ENCODE measurements around the gene GPC3. TPM values are rescaled to one million over a fixed set of nuclear protein-coding genes. Genes with fewer than 3 reads are reported as not detected.

The GPC3 gene
- total RNA-seq, 2 experiments from 2014 or later, result 0.25 to 0.59 TPM

DNA sequence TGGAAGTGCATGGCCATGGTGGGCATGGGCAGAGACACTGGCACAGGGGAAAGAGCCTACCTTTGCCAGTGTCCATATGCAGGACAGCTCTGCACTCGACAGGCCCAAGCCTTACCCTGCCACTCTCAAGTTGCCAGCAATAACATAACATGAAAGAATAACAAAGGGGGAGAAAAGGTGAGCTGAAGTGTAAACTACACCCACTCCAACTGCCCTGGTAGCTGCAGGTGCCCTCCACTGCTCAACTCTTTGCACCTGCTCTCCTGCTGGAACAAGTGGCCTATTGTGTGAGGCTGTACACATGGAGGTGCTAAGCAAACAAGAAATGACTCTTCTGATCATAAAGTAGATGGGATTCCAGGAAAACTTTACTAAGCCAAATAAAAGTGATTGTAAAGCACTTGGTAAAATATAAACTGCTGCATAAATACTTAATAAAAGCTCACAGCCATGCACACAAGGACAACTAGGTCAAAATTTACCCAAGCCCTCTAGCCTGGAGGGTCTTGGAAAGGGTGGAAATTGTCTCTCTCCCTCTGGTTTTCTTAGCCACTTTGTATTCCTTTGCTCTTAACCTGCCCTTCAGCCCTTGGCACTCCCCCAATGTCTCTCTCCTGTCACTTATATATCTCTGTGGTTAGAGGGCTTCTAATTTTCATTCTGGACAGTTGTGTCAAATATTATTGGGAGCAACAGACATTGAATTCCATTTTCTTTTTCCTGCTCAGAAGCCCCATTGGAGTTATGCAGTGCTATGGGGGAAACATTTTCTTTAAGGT lies 308.9 kb downstream of the GPC3 start:
- Mint-ChIP-seq H3K27me3 (no peaks in the 10 kb centered on the region), H3K4me3 (no peak overlapping the region), H3K9me3 (no peaks in the 10 kb centered on the region), H3K4me1 (ENCODE audit: low read depth) (no peaks in the 10 kb centered on the region), H3K36me3 (ENCODE audit: low read depth) (no peaks in the 10 kb centered on the region), H3K27ac (no peak overlapping the region)
- CTCF ChIA-PET, result no interaction called here
- intact Hi-C loops (cut with DNase I, micrococcal nuclease), result loop anchor here in 1 of 2 experiments (10.0 kb wide), 1 partner anchor 702 kb away; no protein-coding TSS in a partner anchor
- ATAC-seq (ENCODE audit: poor library complexity), result no peak
- Histone ChIP-seq H3K36me3 (ENCODE audit: insufficient read depth, low read length) (no peaks in the 10 kb centered on the region), H3K9me3 (ENCODE audit: control insufficient read depth in 1 of 2, insufficient read depth in 1 of 2, low read length in 2 of 2) (no peaks in the 10 kb centered on the region), H3K27me3 (ENCODE audit: control insufficient read depth in 1 of 2, insufficient read depth in 2 of 2, low read length in 2 of 2) (no peaks in the 10 kb centered on the region), H3K4me1 (ENCODE audit: insufficient read depth, low read length) (no peaks in the 10 kb centered on the region), H3K27ac (ENCODE audit: low read depth in 1 of 2, low read length in 2 of 2) (no peak overlapping the region), H3K4me3 (ENCODE audit: low read length) (no peak overlapping the region)
- no peak for DNase-seq
- POLR2A ChIA-PET, result no interaction called here
- TF ChIP-seq CTCF (IDR thresholded peaks at IDR 0.05), result no peak

DNA sequence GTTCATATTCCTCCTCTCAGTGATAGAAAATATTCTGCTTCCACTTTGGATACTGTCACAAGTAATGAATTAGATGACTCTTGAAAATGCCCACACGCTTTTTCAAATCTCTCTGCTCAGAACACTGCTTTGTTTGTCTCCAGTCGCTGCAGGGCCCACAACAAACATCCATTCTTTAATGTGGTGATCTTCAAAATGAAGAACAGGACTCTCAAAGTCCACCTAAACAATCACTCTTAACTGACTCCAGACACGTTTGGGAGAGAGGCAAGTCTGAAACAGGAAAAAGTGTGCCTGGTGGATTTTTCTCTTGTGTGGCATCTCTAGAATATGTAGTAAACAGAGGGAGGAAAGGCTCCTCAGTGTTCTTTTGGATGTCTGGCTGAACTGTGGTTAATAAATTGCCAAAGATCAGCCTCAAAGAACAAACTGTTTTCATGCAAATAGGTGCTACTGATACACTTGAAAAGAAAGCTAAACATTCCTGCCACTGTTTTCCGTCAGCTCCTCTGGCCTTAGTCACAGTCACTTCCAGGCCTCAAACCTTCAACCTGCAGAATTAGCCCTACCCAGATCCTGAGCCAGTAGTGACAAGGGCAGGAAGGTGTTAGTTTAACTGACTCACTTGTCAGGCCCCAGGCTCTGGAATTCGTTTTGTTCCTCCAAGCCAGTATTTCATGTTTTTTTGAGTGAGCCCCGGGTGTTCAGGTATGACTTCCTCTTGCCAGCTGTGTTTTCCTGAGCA lies 310.5 kb downstream of the GPC3 start:
- H3K4me1 Mint-ChIP-seq (ENCODE audit: low read depth), result no peaks in the 10 kb centered on the region
- no peak overlapping the region for H3K27ac ChIP-seq (ENCODE audit: low read depth in 1 of 2, low read length in 2 of 2)
- H3K36me3 ChIP-seq (ENCODE audit: insufficient read depth, low read length), result no peaks in the 10 kb centered on the region
- intact Hi-C loops (cut with DNase I, micrococcal nuclease), result loop anchor here in 1 of 2 experiments (5.0 to 10.0 kb wide), 2 partner anchors 343 to 700 kb away; no protein-coding TSS in a partner anchor
- ATAC-seq (ENCODE audit: poor library complexity), result no peak
- no peak overlapping the region for H3K4me3 ChIP-seq (ENCODE audit: low read length)
- H3K9me3 ChIP-seq (ENCODE audit: control insufficient read depth in 1 of 2, insufficient read depth in 1 of 2, low read length in 2 of 2), result no peaks in the 10 kb centered on the region
- ChIA-PET CTCF (no interaction called here), POLR2A (no interaction called here)
- H3K27me3 ChIP-seq (ENCODE audit: control insufficient read depth in 1 of 2, insufficient read depth in 2 of 2, low read length in 2 of 2), result no peaks in the 10 kb centered on the region
- H3K4me3 Mint-ChIP-seq, result no peak overlapping the region
- H3K36me3 Mint-ChIP-seq (ENCODE audit: low read depth), result no peaks in the 10 kb centered on the region
- no peaks in the 10 kb centered on the region for H3K4me1 ChIP-seq (ENCODE audit: insufficient read depth, low read length)
- no peak overlapping the region for H3K27ac Mint-ChIP-seq
- no peak for DNase-seq
- TF ChIP-seq CTCF (IDR thresholded peaks at IDR 0.05), result no peak
- no peaks in the 10 kb centered on the region for H3K27me3 Mint-ChIP-seq
- no peaks in the 10 kb centered on the region for H3K9me3 Mint-ChIP-seq

DNA sequence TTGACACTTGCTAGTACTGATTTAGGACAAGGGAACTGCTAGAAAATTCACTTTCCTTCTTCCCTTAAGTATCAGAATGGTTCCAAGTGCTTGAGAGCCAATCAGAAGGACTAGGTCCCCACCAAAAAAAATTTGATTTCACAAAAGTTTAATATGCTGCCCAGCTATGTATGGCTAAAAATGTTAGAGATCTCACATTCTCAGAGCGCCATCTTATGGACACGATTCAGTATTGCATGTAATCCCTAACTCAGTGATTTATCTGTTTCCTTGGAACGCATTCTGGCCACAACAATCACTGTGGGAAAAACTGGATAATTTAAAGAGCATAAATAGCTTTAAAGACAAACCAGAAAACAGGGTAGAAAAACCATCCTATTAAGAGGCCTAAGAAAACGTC lies 315.0 kb downstream of the GPC3 start:
- ATAC-seq (ENCODE audit: poor library complexity), result no peak
- intact Hi-C loops (cut with DNase I, micrococcal nuclease), result loop anchor here in 1 of 2 experiments (5.0 to 10.0 kb wide), 2 partner anchors 338 to 696 kb away; no protein-coding TSS in a partner anchor
- Mint-ChIP-seq H3K4me3 (no peak overlapping the region), H3K27ac (no peak overlapping the region), H3K27me3 (no peaks in the 10 kb centered on the region), H3K9me3 (no peaks in the 10 kb centered on the region), H3K36me3 (ENCODE audit: low read depth) (no peaks in the 10 kb centered on the region), H3K4me1 (ENCODE audit: low read depth) (no peaks in the 10 kb centered on the region)
- no peak overlapping the region for H3K4me3 ChIP-seq (ENCODE audit: low read length)
- no peaks in the 10 kb centered on the region for H3K9me3 ChIP-seq (ENCODE audit: control insufficient read depth in 1 of 2, insufficient read depth in 1 of 2, low read length in 2 of 2)
- no peaks in the 10 kb centered on the region for H3K36me3 ChIP-seq (ENCODE audit: insufficient read depth, low read length)
- no peak overlapping the region for H3K27ac ChIP-seq (ENCODE audit: low read depth in 1 of 2, low read length in 2 of 2)
- TF ChIP-seq CTCF (IDR thresholded peaks at IDR 0.05), result no peak
- DNase-seq, result peak in 2 of 14 experiments; percentile 16 to 28
- CTCF ChIA-PET, result no interaction called here
- no peaks in the 10 kb centered on the region for H3K4me1 ChIP-seq (ENCODE audit: insufficient read depth, low read length)
- POLR2A ChIA-PET, result no interaction called here
- no peaks in the 10 kb centered on the region for H3K27me3 ChIP-seq (ENCODE audit: control insufficient read depth in 1 of 2, insufficient read depth in 2 of 2, low read length in 2 of 2)

Data from CD4-positive, alpha-beta T cell (primary cell).